Measurements from ENCODE around the gene KIF22.
"Not testable (repeated sequence)": the region's sequence is repeated elsewhere in the genome, so short reads cannot be mapped to it uniquely, and the experiment has no call there.

Gene KIF22

GRCh38 chr16:29767062-29767461, 23.5 kb upstream of the KIF22 start:
- no peak for DNase-seq

GRCh38 chr16:29769507-29769906, 21.0 kb upstream of the KIF22 start:
- no peak for DNase-seq

GRCh38 chr16:29770250-29770929, 20.2 kb upstream of the KIF22 start:
- no peak for DNase-seq

- DNase-seq = not testable (repeated sequence)
These were observed 18.2 kb upstream of the KIF22 start for GRCh38 chr16:29772330-29772729.

- DNase-seq = no peak
These were observed 15.8 kb upstream of the KIF22 start for GRCh38 chr16:29774730-29775129.

GRCh38 chr16:29775742-29776408, 14.7 kb upstream of the KIF22 start:
- DNase-seq = no peak

GRCh38 chr16:29777576-29778350, 12.8 kb upstream of the KIF22 start, which contains the start of gene ZG16:
Gene ZG16 (plus strand): TSS chr16:29778256. CDS start chr16:29779267, 1,011 bp downstream.
- no peak for DNase-seq

GRCh38 chr16:29779474-29779873, 11.1 kb upstream of the KIF22 start:
- DNase-seq = no peak

- not testable (repeated sequence) for DNase-seq
These were observed 7.2 kb upstream of the KIF22 start for GRCh38 chr16:29783094-29783953.

GRCh38 chr16:29784157-29784556, 6.4 kb upstream of the KIF22 start:
- no peak for DNase-seq

- peak; percentile 51 for DNase-seq
These were observed 5.5 kb upstream of the KIF22 start for GRCh38 chr16:29784901-29785500.

GRCh38 chr16:29787155-29787554, 3.4 kb upstream of the KIF22 start:
- DNase-seq = not testable (repeated sequence)

- DNase-seq = no peak
These were observed 772 bp upstream of the KIF22 start for GRCh38 chr16:29789775-29790182.

- DNase-seq = no peak
These were observed 646 bp downstream of the KIF22 start for GRCh38 chr16:29790949-29791844.

GRCh38 chr16:29791845-29792807, 1.6 kb downstream of the KIF22 start:
- no peak for DNase-seq

- DNase-seq = not testable (repeated sequence)
These were observed 2.6 kb downstream of the KIF22 start for GRCh38 chr16:29793153-29793552.

- no peak for DNase-seq
These were observed 3.7 kb downstream of the KIF22 start for GRCh38 chr16:29794231-29794710.

GRCh38 chr16:29802416-29802935, 11.9 kb downstream of the KIF22 start:
- DNase-seq = no peak

- no peak for DNase-seq
These were observed 13.5 kb downstream of the KIF22 start for GRCh38 chr16:29804020-29804419.
